Right renal cortex interstitium (tissue), 3 donors: ENCODE results near the gene ATXN10. TPM values are rescaled to one million over a fixed set of nuclear protein-coding genes. Genes with fewer than 3 reads are reported as not detected.

Experiments
- DNase-seq, 3 donors: peaks; one replicate each; pipeline ENCODE4 v3.0.0-alpha.2; 2013; ENCODE audit warnings: low read depth in 3 of 3, low spot score in 2 of 3
- polyA plus RNA-seq, 3 donors: library from polyadenylated mRNA; unstranded; fragments of 120-200 nt; gene quantifications; one replicate each; pipeline ENCODE4 v1.2.1, GENCODE V29; 2013; ENCODE audit not compliant: insufficient read length in 3 of 3

The ATXN10 gene
- polyA plus RNA-seq, 3 donors: 349 to 375 (median 367) TPM

GRCh38 chr22:45868571-45869339, 197.1 kb downstream of the ATXN10 start:
- no peak for DNase-seq

DNA sequence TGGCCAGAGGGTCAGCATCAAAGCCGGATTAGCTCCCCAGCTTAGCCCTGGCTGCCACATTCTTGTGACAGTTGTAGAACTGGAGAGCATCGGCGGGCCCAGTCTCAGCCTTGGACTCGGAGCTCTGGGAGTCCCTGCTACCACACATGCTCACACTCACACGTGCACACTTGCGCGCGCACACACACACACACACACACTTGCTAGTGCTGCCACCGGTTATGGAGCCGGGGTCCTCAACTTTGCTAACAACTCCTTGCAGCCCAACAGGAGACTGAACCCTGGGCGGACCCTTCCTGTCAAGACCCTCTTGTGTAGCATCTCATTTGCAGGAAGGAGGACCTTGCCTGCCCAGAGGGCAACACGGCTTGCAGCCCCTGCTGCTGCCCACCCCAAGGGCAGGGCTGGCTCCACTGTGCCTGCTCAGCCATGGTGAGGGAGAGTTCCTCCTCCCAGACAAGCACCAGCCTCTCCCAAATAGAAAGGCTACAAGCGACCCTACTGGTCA, 197.8 kb downstream of the ATXN10 start:
- DNase-seq: no peak

- DNase-seq: no peak
Measured at GRCh38 chr22:45870011-45870410, 198.4 kb downstream of the ATXN10 start.

DNA sequence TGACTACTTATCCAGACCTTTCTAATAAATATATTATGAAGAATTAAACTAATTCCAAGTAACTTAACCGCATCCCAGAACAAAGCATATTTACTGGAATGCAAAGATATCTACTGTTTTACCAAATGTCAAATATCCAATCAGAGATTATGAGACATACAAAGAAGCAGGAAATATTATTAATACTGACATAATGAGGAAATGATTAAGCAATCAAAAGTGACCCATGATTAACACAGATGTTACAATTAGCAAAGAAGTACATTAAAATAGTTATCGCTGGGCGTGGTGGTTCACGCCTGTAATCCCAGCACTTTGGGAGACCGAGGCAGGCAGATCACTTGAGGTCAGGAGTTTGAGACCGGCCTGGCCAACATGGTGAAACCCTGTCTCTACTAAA, 200.1 kb downstream of the ATXN10 start:
- no peak for DNase-seq

GRCh38 chr22:45872659-45873263, 201.1 kb downstream of the ATXN10 start:
- no peak for DNase-seq

- DNase-seq: no peak
Measured at GRCh38 chr22:45876136-45877035, 204.8 kb downstream of the ATXN10 start.

DNA sequence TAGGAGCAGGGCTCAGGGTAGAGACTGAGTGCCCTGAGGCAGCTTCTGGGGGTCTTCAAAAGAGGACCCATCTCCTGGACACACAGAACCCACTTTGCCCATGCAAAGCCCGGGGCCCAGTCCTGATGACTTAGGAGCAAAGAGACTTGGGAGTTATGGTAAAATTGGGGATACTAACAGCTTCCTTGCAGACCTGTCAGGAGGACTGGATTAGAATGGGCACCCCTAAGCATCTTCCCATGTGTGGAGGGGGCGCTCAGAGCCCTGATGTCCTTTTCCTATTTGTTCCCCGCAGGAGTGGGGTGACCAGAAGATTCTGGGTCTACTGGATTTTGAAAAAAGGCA, 205.4 kb downstream of the ATXN10 start:
- no peak for DNase-seq

DNA sequence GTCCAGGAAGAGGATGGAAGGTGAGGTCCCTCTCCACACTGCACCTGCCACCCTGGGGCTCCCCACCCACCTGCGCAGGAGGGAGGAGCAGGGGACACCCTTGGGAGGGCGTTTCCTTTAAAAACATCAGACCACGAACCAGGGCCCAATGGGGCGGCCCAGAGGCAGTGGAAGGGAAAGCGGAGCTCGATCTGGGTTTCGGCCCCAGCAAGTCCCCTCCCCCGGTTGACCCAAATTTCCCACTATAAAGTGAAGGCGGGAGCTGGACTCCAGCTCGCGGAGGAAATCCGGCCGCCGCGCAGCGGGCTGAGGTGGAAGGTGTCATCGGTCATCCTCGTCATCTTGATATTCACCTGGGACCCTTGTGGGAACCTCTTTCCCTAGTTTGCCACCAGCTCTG, 206.0 kb downstream of the ATXN10 start:
- DNase-seq: no peak

DNA sequence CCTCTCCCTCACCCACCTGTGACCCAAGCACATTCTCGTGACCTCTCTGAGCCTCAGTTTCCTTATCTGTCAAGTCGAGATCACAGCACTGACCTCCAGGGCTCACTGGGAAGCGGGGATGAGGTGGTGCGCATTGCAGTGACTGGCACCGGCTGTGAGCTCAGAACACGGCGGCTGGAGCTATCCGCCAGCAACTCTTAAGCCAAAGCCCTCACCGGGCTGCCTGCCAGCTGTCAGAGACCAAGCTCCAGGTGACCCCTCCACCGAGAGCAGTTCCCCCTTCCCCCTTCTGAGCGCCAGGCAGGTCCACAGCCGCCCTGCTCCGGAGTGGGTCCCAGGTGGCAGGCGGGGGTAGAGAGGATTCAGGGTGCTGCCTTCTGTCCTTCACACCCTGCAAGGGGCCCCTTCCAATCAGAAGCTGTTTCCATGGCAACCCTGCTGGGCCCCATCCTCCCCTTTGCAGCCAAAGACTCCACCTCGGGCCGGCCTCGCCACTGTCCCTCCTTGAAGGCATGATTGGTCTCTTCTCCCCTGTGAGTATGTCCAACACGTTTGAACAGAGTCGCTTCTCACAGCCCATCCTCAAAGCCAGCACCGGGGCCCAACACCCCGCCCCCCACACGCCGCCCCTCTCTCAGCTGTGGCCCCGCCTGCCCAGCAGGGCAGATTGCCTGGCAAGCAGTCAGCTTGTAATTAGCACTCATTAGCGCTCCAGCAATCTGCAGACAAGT, 206.6 kb downstream of the ATXN10 start:
- no peak for DNase-seq

DNA sequence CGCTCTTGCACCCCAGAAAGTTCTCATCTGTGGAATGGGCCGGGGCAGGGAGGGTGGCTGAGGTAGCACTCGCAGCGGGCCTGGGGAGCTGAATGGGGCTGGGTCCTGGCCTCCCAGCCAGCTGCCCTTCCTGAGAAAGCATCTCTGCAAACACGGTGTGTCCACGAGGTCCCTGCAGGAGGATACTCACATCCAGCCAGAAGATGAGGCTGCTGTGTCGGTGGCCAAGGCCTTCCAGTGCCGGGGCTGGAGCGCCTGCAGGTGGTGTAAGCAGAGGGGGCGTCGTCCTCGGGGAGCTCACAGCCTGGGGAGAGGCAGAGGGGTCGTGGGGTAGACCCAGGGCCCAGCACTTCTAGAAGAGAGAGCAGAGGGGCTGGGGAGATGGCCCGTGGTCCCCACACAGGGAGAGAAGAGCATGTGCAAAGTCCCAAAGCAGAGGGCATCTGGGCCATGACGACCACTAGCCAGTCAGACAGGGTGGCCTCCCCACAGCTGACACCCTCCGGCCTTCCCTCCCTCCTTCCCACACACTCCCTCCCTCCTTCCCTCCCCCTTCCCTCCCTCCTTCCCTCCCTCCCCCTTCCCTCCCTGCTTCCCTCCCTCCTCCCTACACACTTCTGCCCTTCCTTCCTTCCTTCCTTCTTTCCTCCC, 207.4 kb downstream of the ATXN10 start:
- DNase-seq: no peak

- DNase-seq: no peak
Measured at GRCh38 chr22:45879552-45879949, 207.9 kb downstream of the ATXN10 start.

DNA sequence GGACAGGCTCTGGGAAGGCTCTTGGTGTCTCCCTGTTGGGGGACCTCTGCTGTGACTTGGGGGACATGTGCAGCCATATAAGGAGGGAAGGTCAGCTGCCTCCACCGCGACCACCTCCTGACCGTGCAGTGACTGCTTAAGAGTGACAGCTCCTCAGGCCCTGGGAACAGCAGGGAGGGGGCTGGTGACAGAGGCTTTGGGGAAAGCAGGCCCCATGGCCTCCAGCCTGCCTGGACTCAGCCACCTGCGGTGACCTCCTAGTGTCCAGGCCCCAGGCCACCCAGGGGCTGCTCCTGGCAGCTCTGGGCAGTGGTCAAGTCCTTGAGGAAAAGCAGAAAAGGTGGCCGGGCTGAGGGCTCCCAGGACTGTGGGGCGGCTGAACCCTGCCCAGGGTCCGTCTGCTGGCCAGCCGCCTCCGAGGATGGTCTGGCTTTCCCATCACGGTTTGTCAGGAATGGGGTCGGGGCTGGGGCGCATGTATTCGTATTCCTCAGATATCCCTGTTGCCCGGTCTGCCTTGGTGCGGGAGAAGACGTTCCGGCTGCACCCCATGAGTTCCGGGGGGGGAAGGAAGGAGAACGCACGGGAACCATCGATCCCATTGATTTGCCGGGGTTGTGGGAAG, 208.6 kb downstream of the ATXN10 start:
- DNase-seq: no peak

- DNase-seq: no peak
Measured at GRCh38 chr22:45880716-45881523, 209.3 kb downstream of the ATXN10 start.

DNA sequence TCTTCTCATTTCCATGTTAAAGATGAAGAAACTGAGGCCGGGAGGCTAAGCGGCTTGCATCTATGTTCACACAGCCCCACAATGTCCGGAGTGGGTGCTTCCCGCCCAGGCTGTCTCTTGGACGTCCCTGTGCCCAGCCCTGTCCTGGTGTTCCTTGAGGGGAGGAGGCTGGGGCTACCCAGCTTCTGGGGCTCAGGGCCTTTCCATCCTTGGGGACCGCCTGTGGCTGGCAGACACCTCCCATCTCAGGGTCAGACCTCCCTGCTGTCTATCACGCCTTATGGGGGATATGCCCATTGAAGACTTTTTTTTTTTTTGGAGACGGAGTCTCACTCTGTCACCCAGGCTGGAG, 209.9 kb downstream of the ATXN10 start:
- no peak for DNase-seq

GRCh38 chr22:45882881-45883810, 211.5 kb downstream of the ATXN10 start:
- DNase-seq: no peak

DNA sequence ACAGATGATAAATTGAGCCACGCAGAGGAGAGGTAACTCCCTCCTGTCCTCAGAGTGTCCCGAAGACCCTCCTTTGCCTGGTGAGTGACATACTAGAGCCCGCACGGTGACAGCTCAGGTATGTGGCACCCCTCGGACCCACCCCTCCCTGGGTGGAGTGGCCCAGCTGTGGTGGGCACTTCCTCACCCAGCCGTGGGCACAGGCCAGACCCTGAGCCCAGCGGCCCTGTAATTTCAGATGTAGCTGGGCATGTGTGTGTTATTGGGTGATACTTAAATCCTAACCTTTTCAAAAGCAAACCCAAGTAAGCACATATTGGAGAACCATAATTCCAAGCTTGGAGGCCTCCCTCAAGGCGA, 212.2 kb downstream of the ATXN10 start:
- no peak for DNase-seq

GRCh38 chr22:45884201-45885062, 212.8 kb downstream of the ATXN10 start:
- no peak for DNase-seq
